Natural killer cell (primary cell): ENCODE results near the gene PSD4. TPM values are rescaled to one million over a fixed set of nuclear protein-coding genes. Genes with fewer than 3 reads are reported as not detected.

Experiments used
- ATAC-seq, 3 donors: fragments of 150-1000 bp in 2 of 3; fragments of 200-7000 bp in 1 of 3; cut with Tn5 transposase; 1 replicate in 1 of 3; 2 replicates in 2 of 3; pipeline ENCODE4 v1.10.0; 2021; ENCODE audit warnings: mild to moderate bottlenecking in 2 of 3, moderate library complexity in 2 of 3
- DNase-seq, 2 donors: peaks; one replicate each; pipeline versions ENCODE4 v3.0.0 to v3.0.0-alpha.2; 2013 to 2021; ENCODE audit warnings: mixed read lengths in 1 of 2
- H3K27ac ChIP-seq: one replicate; pipeline ENCODE4 v1.5.1; 2013; ENCODE audit warnings: mild to moderate bottlenecking, low read length
- H3K27me3 ChIP-seq: one replicate; pipeline ENCODE4 v1.6.1; 2013; ENCODE audit warnings: low read length; ENCODE audit not compliant: control insufficient read depth, insufficient read depth
- H3K36me3 ChIP-seq: one replicate; pipeline ENCODE4 v1.6.1; 2013; ENCODE audit warnings: low read length; ENCODE audit not compliant: control insufficient read depth, insufficient read depth
- H3K4me1 ChIP-seq: one replicate; pipeline ENCODE4 v1.6.1; 2013; ENCODE audit warnings: low read length; ENCODE audit not compliant: control insufficient read depth, insufficient read depth
- H3K4me3 ChIP-seq: one replicate; pipeline ENCODE4 v1.5.1; 2013; ENCODE audit warnings: low read length
- H3K9me3 ChIP-seq: one replicate; pipeline ENCODE4 v1.6.1; 2013; ENCODE audit warnings: low read length; ENCODE audit not compliant: control insufficient read depth, insufficient read depth
- H3K27ac Mint-ChIP-seq, 2 donors: one replicate each; pipeline ENCODE4 v1.8.0; 2022; ENCODE audit warnings: mild to moderate bottlenecking in 2 of 2, mixed read lengths in 2 of 2, moderate library complexity in 1 of 2
- H3K27me3 Mint-ChIP-seq, 2 donors: one replicate each; pipeline ENCODE4 v1.8.0; 2022; ENCODE audit warnings: low read depth in 2 of 2, mixed read lengths in 2 of 2
- H3K36me3 Mint-ChIP-seq: one replicate; pipeline ENCODE4 v1.8.0; 2022; ENCODE audit warnings: mixed read lengths
- H3K4me1 Mint-ChIP-seq, 2 donors: one replicate each; pipeline ENCODE4 v1.8.0; 2022; ENCODE audit warnings: mixed read lengths in 2 of 2
- H3K4me3 Mint-ChIP-seq: one replicate; pipeline ENCODE4 v1.8.0; 2022; ENCODE audit warnings: mild to moderate bottlenecking, moderate library complexity, mixed read lengths
- H3K9me3 Mint-ChIP-seq, 2 donors: one replicate each; pipeline ENCODE4 v1.8.0; 2022; ENCODE audit warnings: mixed read lengths in 2 of 2
- CTCF ChIP-seq: fragments of 200-600 bp; IDR thresholded peaks from one replicate; pipeline ENCODE4 v1.8.0; 2022; ENCODE audit warnings: antibody characterized with exemption
- WGBS: methylation state at CpG from one replicate; pipeline ENCODE4 v1.1.7; 2013; ENCODE audit warnings: missing lambda C conversion rate; ENCODE audit not compliant: insufficient coverage; 5-methylcytosine and 5-hydroxymethylcytosine counted together
- intact Hi-C: fragments of 100-400 bp; cut with micrococcal nuclease; formaldehyde crosslinking; loops from one replicate; pipeline ENCODE4 v1.14.2; 2022
- total RNA-seq, 4 donors: library from RNA; stranded (reverse); fragments of 120-200 nt in 1 of 4; gene quantifications; one replicate each; pipeline versions ENCODE4 v1.2.3 to v1.2.4, GENCODE V29; 2013 to 2022

The PSD4 gene
- total RNA-seq, 3 donors from 2014 or later (not counting 1 experiment from before 2014, with no cell fraction given) = 280 to 347 (median 340) TPM

GRCh38 chr2:113230531-113230930 is 56.8 kb downstream of the PSD4 start:
- H3K36me3 ChIP-seq = no peaks in the 10 kb centered on the region
- H3K27me3 ChIP-seq = no peaks in the 10 kb centered on the region
- no peak overlapping the region for H3K4me3 Mint-ChIP-seq
- no peaks in the 10 kb centered on the region for H3K36me3 Mint-ChIP-seq
- H3K4me1 Mint-ChIP-seq = peaks cover 7 to 23% of the 10 kb centered on the region in 2 donors
- H3K27me3 Mint-ChIP-seq = no peaks in the 10 kb centered on the region
- no peaks in the 10 kb centered on the region for H3K9me3 ChIP-seq
- H3K9me3 Mint-ChIP-seq = no peaks in the 10 kb centered on the region
- no peak overlapping the region for H3K27ac Mint-ChIP-seq
- DNase-seq = no peak
- intact Hi-C loops = no loop called here
- no peak for ATAC-seq
- no peak overlapping the region for H3K4me3 ChIP-seq
- TF ChIP-seq CTCF = no peak
- H3K27ac ChIP-seq = no peak overlapping the region
- 38% methylated on average over 6 of the region's 6 CpGs for WGBS
- H3K4me1 ChIP-seq = peaks cover 12% of the 10 kb centered on the region

GRCh38 chr2:113231064-113231463 is 57.3 kb downstream of the PSD4 start:
- 82% methylated on average over 2 of the region's 3 CpGs for WGBS

GRCh38 chr2:113232123-113232522 is 58.4 kb downstream of the PSD4 start:
- H3K27ac ChIP-seq = no peak overlapping the region
- no peaks in the 10 kb centered on the region for H3K36me3 Mint-ChIP-seq
- H3K9me3 ChIP-seq = no peaks in the 10 kb centered on the region
- H3K9me3 Mint-ChIP-seq = no peaks in the 10 kb centered on the region
- no peaks in the 10 kb centered on the region for H3K27me3 Mint-ChIP-seq
- intact Hi-C loops = no loop called here
- peaks cover 17% of the 10 kb centered on the region for H3K4me1 ChIP-seq
- peaks cover 7 to 28% of the 10 kb centered on the region in 2 donors for H3K4me1 Mint-ChIP-seq
- H3K4me3 ChIP-seq = no peak overlapping the region
- no peak for TF ChIP-seq CTCF
- H3K27me3 ChIP-seq = no peaks in the 10 kb centered on the region
- WGBS = 96% methylated on average over 3 of the region's 3 CpGs
- H3K36me3 ChIP-seq = no peaks in the 10 kb centered on the region
- DNase-seq (no peak), ATAC-seq (no peak)
- H3K4me3 Mint-ChIP-seq = no peak overlapping the region
- H3K27ac Mint-ChIP-seq = no peak overlapping the region

More at GRCh38 chr2:113231064-113231463, 57.3 kb downstream of the PSD4 start:
- Histone ChIP-seq H3K4me1 (peaks cover 12% of the 10 kb centered on the region), H3K4me3 (no peak overlapping the region), H3K27ac (no peak overlapping the region), H3K27me3 (no peaks in the 10 kb centered on the region), H3K9me3 (no peaks in the 10 kb centered on the region), H3K36me3 (no peaks in the 10 kb centered on the region)
- intact Hi-C loops = no loop called here
- H3K36me3 Mint-ChIP-seq = no peaks in the 10 kb centered on the region
- H3K9me3 Mint-ChIP-seq = no peaks in the 10 kb centered on the region
- no peak for TF ChIP-seq CTCF
- peaks cover 7 to 24% of the 10 kb centered on the region in 2 donors for H3K4me1 Mint-ChIP-seq
- DNase-seq (no peak), ATAC-seq (no peak)
- no peak overlapping the region for H3K4me3 Mint-ChIP-seq
- no peaks in the 10 kb centered on the region for H3K27me3 Mint-ChIP-seq
- no peak overlapping the region for H3K27ac Mint-ChIP-seq

- H3K4me1 Mint-ChIP-seq = peaks cover 6 to 28% of the 10 kb centered on the region in 2 donors
- no peak overlapping the region for H3K4me3 ChIP-seq
- no peaks in the 10 kb centered on the region for H3K36me3 ChIP-seq
- intact Hi-C loops = no loop called here
- no peak for DNase-seq
- no peak overlapping the region for H3K27ac ChIP-seq
- no peaks in the 10 kb centered on the region for H3K9me3 ChIP-seq
- no peak overlapping the region for H3K27ac Mint-ChIP-seq
- H3K9me3 Mint-ChIP-seq = no peaks in the 10 kb centered on the region
- no peaks in the 10 kb centered on the region for H3K27me3 Mint-ChIP-seq
- WGBS = 70% methylated on average over 6 of the region's 6 CpGs
- H3K4me3 Mint-ChIP-seq = no peak overlapping the region
- H3K27me3 ChIP-seq = no peaks in the 10 kb centered on the region
- H3K36me3 Mint-ChIP-seq = no peaks in the 10 kb centered on the region
- H3K4me1 ChIP-seq = peaks cover 17% of the 10 kb centered on the region
- ATAC-seq = no peak
- TF ChIP-seq CTCF = no peak
Observed at GRCh38 chr2:113232740-113233139, 59.0 kb downstream of the PSD4 start.
